Measurements from ENCODE around the gene MLIP. TPM values are rescaled to one million over a fixed set of nuclear protein-coding genes. Genes with fewer than 3 reads are reported as not detected.
"Not testable (repeated sequence)": the region's sequence is repeated elsewhere in the genome, so short reads cannot be mapped to it uniquely, and the experiment has no call there.

The MLIP gene
- polyA plus RNA-seq (ENCODE audit: insufficient read length in 4 of 4) = under 1 TPM; 0.24 to 0.72 (median 0.60) TPM

DNA sequence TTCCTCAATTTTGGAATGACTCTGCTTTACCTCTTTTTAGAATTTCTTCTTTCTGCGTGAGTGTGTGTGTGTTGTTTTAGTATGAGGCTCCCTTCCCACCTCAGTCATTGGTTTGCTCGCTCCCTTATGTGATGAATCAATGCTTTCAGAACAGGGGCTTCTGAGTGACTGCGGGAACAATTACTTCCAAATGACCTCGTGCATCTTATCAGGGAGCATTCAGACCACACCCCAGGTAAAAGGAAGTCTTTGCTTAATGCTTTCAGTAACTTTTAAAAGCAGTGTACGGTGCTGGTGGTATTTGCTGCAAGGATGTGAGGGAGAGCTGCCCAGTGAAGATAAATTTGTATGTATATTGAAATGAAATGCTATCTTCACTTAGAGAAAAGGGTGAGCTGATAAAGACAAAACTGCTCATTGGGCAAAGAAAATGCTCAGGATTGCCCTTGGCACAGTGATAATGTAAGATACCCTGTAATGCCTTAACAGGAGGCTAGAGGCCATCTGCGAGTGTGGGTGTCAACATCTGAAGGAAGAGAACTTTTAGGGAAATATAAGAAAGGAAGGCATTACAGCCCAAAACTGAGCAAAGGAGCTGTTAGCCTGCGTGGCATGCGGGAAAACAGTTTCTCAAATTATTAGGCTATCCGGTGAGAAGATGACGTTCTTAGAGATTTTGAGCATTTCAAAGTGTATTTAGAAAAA, at the start of gene MLIP:
TSS of gene MLIP (plus strand) at position 103 of the 705 bp plus-strand sequence. CDS start at position 140, 37 bp downstream.
- DNase-seq (ENCODE audit: low read depth in 4 of 4, low spot score in 3 of 4) = no peak

DNA sequence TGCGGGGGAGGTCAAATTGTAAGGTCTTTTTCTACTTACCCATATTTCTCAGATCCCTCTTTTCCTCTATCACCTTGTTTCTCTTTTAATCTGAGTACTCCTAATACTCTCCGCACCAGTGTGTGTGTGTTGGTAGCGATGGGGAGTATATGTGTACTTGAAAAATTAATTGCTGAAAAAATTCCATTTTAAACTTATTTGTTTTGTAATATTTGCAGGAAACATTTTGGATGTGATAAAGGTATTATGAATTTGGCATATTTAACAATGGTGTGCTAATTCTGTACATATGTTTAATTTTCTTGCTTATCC, 48.1 kb upstream of the MLIP start:
- DNase-seq (ENCODE audit: low read depth in 4 of 4, low spot score in 3 of 4) = no peak

- DNase-seq (ENCODE audit: low read depth in 4 of 4, low spot score in 3 of 4) = no peak
Measured at GRCh38 chr6:54068694-54069093, 42.5 kb upstream of the MLIP start.

- no peak for DNase-seq (ENCODE audit: low read depth in 4 of 4, low spot score in 3 of 4)
Measured at GRCh38 chr6:54070025-54070424, 41.2 kb upstream of the MLIP start.

DNA sequence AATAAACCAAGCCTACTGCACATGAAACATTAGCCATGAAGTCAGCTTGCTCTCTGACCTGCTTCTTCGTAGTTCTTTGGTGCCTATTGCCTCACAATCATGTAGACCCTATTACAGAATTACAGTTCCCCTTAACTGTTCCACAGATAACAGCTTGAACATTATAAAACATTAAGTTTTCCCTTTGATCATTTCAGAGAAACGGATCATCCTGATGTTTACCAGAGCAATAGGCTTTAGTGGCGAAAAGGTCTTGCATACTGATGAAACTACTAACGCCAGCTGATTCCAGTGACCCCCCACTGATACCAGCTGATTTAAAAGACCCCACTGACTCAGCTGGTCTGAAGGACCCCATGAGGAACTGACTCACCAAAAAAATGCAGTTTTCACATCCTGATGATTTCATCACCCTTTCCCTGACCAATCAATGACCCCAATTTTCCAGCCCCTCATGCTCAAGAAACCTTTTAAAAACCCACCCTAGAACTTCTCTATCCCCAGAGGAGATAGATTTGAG, 39.4 kb upstream of the MLIP start:
- no peak for DNase-seq (ENCODE audit: low read depth in 4 of 4, low spot score in 3 of 4)

DNA sequence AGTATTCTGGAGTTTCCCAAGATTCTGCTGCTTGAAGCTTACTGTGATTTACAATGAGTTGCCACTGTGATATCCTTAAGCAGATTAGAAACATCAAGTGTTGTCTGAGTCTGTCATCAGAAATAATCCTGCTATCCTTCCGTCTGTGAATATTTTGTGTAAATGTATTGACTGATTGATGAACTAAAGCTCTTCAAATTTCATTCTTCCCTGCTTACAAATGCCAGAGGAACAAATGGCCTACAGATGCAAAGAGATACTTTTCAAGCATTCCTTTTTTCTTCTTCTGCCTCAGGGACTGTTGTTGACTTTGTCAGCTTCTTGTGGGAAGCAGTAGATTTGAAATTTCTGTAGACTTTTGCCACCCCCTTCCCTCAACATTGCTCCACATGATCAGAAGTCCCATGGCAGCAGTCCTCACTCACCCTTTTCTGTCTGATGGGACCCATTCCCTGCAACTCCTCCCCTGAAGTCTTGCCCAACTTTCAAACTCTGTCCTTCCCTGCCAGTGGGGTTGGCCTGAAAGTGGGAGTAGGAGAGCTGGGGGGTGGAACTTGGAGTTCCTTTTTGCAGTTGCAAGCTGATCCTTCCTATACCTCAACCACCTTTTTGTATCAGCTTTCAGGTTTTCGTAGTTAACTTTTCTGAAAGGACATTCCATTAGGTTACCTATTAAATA, 38.5 kb upstream of the MLIP start:
- DNase-seq (ENCODE audit: low read depth in 4 of 4, low spot score in 3 of 4) = no peak

- DNase-seq (ENCODE audit: low read depth in 4 of 4, low spot score in 3 of 4) = no peak
Measured at GRCh38 chr6:54073487-54073886, 37.8 kb upstream of the MLIP start.

GRCh38 chr6:54074109-54074508, 37.1 kb upstream of the MLIP start:
- no peak for DNase-seq (ENCODE audit: low read depth in 4 of 4, low spot score in 3 of 4)

- no peak for DNase-seq (ENCODE audit: low read depth in 4 of 4, low spot score in 3 of 4)
Measured at GRCh38 chr6:54074578-54075195, 36.6 kb upstream of the MLIP start.

GRCh38 chr6:54076159-54076789, 35.0 kb upstream of the MLIP start:
- no peak for DNase-seq (ENCODE audit: low read depth in 4 of 4, low spot score in 3 of 4)

- DNase-seq (ENCODE audit: low read depth in 4 of 4, low spot score in 3 of 4) = not testable (repeated sequence)
Measured at GRCh38 chr6:54081499-54081898, 29.7 kb upstream of the MLIP start.

DNA sequence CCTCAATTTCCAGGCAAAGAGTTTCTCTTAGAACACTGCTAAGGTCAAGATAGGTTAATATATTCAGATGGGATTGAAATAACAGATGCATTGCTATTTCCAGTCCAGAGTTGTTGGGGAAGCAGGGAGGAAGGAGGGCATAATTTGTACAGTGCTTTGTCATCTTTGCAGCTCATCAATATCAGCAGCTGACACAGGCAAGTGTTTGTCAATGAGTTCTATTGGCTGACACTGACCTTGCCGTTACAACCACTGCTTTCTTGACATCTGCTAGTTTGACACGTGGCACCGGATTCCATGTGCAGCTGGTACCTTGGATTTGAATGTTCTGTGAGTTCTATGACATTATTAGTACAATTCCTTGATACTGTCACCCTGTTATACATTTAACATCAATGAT, 28.0 kb upstream of the MLIP start:
- DNase-seq (ENCODE audit: low read depth in 4 of 4, low spot score in 3 of 4) = no peak

DNA sequence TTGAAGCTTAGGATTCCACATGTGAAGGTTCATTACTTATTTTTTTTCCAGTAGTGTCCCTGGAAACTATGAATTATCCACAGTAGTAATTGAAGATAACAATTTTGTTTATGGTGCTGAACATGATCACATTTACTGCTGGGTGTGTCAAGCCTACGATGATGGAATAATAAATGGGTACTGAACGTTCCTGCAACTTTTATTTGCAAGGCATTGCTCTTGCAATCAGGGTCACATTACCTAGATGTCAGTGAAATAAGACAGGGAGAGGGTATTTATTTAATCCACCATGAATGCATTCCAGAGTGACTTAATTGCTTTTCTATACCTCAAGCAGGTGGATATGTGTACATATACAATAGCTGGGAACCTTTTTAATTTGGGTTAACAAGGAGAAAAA, 27.0 kb upstream of the MLIP start:
- no peak for DNase-seq (ENCODE audit: low read depth in 4 of 4, low spot score in 3 of 4)

DNA sequence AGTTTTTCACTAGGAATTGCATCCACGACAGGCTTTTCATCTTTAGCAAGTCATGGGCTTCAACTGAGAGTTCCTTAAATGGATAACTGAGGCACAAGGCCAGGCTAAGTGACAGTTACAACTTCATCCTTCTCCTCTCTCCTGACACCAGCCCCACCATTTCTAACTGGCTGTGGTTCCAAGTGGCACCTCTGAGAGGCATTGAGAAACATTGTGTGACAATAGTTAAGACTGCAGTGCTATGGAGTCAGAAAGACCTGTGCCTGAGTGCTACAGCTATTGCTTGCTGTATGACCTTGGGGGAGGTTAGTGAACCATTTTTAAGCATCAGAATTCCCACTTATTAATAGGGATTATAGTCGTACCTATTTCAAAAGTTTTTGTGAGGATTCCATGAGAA, 26.2 kb upstream of the MLIP start:
- DNase-seq (ENCODE audit: low read depth in 4 of 4, low spot score in 3 of 4) = no peak

DNA sequence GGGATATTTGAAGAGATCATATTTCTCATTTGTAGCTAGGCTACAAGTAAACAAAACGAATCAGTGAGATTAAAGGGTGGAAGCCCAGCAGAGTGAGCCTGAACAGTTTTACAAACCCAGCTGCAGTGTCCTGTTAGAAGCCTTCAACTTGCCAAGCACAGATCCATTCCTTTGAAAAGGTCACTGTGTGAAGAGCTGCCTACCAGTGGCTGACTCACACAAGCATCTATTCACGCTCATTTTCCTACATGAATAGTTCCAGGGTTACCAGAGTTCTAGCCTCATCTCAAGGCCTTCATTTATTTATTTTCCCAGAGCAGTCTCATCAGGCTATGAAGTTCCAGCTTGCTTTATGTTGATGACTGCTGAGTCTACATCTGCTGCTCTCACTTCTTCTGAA, 25.7 kb upstream of the MLIP start:
- no peak for DNase-seq (ENCODE audit: low read depth in 4 of 4, low spot score in 3 of 4)

GRCh38 chr6:54086439-54086838, 24.8 kb upstream of the MLIP start:
- no peak for DNase-seq (ENCODE audit: low read depth in 4 of 4, low spot score in 3 of 4)

DNA sequence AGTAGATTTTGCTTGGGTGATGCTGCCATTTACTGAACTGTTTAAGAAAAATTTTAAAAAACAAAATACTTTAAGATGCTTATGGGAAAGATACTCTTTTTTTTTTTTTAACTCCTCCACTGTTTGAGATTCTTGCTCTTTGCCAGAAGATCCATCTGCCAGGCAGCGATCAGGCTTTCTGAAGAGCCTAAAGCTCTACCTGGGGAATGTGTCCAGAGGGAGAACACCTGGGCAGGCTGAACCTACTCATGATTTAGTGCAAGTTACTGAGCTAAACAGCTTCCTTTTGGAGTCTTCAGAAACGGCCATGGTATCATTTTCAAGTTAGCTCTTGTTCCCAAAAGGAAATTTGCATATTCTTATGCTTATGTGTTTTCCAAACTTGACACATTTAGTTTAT, 23.5 kb upstream of the MLIP start:
- DNase-seq (ENCODE audit: low read depth in 4 of 4, low spot score in 3 of 4) = no peak

DNA sequence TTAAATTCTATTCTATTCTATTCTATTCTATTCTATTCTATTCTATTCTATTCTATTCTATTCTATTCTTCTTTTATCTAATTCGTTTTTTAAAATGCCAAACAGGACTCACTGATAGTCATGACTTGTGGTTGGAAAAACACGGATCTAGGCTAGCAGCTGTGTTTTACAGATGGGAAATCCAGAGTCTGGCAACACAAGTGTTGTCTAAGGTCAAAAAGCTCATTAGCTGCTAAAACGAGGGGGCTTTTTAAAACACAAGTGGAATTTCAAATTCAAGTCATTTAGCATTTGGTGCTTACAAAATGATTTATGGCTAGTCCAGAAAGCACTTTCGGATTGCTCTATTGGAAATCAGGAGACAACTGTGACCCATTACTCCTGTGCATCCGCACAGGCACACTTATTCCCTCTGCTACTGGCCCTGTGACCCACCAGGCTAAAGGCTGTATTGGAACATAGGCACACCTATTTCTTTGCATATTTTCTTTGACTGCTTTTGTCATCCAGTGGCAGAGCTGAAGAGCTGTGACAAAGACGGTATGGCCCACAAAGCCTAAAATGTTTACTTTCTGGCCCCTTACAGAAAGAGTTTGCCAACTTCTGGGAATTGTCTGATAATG, 17.8 kb upstream of the MLIP start:
- no peak for DNase-seq (ENCODE audit: low read depth in 4 of 4, low spot score in 3 of 4)

DNA sequence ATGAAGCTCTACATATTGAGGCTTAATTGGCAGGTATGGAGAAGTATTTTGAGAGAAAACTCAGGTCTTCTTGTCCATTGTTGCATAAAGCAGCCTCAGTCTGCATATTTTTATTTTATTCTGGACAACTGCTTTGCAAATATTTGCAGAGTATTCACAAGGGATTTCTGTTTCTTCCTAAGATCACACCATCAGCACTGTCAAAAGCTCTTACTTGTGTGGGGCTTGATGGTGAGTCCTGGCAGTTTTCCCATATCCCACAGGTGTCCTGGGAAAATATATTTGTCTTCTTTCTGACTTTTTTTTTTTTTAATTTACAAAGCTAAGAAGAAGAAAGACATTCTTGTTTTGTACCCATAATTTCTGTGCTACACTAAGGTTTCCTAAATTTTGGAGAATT, 16.9 kb upstream of the MLIP start:
- DNase-seq (ENCODE audit: low read depth in 4 of 4, low spot score in 3 of 4) = no peak

DNA sequence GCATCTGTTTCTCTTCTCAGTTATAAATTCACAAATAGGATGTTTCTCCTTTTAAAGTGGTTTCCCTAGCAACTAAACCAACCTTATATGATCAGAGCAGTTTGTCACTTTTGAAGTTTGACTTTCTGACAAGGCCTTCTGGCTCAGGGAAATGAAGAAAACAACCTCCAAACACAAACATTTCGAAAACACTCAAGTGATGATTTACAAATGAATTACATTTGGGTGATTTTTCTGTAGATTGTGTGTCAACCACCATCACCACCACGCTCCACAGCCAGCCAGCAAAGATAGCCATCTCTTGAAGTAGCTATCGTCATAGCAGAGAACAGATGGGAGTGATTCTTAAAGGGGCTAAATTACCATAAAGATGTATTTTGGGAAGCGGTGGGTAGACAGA, 16.5 kb upstream of the MLIP start:
- no peak for DNase-seq (ENCODE audit: low read depth in 4 of 4, low spot score in 3 of 4)

- no peak for DNase-seq (ENCODE audit: low read depth in 4 of 4, low spot score in 3 of 4)
Measured at GRCh38 chr6:54095723-54096122, 15.5 kb upstream of the MLIP start.
